HFF-Myc (cell line): Measurements from ENCODE around the gene NUDT21.

ENCODE experiments used
- DNase-seq: peaks from one replicate; pipeline ENCODE4 v3.0.0-alpha.2; 2011; ENCODE audit warnings: low read depth; ENCODE audit errors: extremely low read depth
- H3K4me3 ChIP-seq: replicated peaks from 2 replicates; pipeline ENCODE4 v1.5.1; 2011; ENCODE audit warnings: low read depth, mild to moderate bottlenecking, control low read depth, low read length
- CTCF ChIP-seq: IDR thresholded peaks from 2 replicates; pipeline ENCODE4 v1.5.1; 2012; ENCODE audit warnings: mild to moderate bottlenecking, low read depth, low read length, control low read depth; ENCODE audit errors: missing control alignments

The NUDT21 gene

DNA sequence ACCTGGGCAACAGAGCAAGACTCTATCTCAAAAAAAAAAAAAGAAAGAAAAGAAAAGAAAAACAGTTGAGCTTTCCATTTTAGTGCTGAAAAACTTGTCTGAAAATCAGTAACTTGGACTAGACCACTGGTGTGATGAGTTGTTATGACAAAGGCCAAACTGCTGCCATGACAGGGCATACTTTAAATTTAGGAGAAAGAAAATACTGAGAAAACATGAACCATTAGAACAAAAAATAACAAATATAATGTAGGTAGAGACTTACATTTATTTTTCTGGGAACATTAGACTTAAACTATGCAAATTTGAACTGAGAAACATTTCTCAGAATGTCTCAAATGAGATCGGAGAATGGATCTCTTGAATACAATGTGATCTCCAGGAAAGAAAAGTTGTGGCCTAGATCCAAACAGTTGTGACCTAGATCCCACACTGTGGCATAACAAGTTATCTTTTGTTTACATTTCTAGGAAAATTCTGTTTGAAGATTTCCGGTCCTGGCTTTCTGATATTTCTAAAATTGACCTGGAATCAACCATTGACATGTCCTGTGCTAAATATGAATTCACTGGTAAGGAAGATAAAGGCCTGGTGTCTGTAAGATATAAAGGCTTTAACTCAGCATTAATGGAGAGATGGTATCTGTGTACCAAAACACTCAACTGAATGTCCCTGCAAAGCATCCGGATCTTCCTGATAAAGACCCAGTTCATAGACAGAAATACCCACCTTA is 11.1 kb upstream of the NUDT21 start:
- no peak for TF ChIP-seq CTCF
- no peak for DNase-seq

GRCh38 chr16:56460101-56460500 is 9.0 kb upstream of the NUDT21 start:
- no peak for TF ChIP-seq CTCF
- no peak for DNase-seq

More for the DNA sequence above, 11.1 kb upstream of the NUDT21 start:
- no peak overlapping the region for H3K4me3 ChIP-seq

DNA sequence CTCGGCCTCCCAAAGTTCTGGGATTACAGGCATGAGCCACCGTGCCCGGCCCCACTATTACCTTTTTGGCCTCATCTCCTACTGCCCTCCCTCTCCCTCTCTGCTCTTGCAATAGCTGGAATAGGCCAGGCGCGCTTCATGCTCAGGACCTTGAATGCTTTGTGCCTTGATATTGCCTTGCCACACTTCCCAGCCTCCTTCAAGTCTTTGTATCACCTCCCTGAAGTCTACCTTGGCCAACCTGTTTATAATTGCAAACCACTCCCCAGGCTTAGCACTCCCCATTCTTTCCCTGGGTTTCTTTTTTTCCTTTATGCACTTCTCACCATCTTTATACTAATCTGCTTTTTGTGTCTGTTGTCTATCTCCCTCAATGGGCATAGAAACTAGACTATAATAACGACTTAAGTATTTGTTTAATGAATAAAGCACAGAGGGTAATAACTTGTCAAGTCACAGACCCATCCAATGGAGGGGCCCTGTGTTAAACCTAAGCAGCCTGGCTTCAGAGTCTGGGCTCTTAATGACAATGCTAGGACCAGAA is 6.9 kb upstream of the NUDT21 start:
- H3K4me3 ChIP-seq, result no peak overlapping the region
- TF ChIP-seq CTCF, result no peak
- no peak for DNase-seq

More at GRCh38 chr16:56460101-56460500, 9.0 kb upstream of the NUDT21 start:
- no peak overlapping the region for H3K4me3 ChIP-seq

- no peak for TF ChIP-seq CTCF
- peak; percentile 14 for DNase-seq
- H3K4me3 ChIP-seq, result peak overlapping the region; percentile 61
Observed at GRCh38 chr16:56451753-56452689, 889 bp upstream of the NUDT21 start.

GRCh38 chr16:56450275-56450985 is 702 bp downstream of the NUDT21 start:
- H3K4me3 ChIP-seq, result peak overlapping the region; percentile 61
- no peak for DNase-seq
- TF ChIP-seq CTCF, result no peak

DNA sequence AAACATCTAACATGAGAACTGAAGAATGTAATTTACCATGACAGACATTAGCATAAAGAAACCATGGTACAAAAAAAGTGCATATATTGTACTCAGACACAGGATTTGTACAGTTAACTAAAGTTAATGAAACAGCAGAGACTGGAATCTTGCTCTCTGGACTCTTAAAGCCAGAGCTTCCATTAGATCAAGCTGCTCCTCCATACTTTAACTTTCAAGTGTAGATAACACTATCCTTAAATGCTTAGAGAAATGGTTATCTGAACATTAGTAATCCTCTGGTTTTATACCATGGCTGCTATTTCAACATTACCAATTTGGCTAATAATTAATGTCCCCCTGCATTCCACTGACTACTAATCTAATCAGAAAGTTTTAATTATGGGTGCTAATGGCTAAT is 3.1 kb downstream of the NUDT21 start:
- no peak for DNase-seq
- TF ChIP-seq CTCF, result no peak
- H3K4me3 ChIP-seq, result no peak overlapping the region
